Measurements from ENCODE around the gene OPA3.

DNA sequence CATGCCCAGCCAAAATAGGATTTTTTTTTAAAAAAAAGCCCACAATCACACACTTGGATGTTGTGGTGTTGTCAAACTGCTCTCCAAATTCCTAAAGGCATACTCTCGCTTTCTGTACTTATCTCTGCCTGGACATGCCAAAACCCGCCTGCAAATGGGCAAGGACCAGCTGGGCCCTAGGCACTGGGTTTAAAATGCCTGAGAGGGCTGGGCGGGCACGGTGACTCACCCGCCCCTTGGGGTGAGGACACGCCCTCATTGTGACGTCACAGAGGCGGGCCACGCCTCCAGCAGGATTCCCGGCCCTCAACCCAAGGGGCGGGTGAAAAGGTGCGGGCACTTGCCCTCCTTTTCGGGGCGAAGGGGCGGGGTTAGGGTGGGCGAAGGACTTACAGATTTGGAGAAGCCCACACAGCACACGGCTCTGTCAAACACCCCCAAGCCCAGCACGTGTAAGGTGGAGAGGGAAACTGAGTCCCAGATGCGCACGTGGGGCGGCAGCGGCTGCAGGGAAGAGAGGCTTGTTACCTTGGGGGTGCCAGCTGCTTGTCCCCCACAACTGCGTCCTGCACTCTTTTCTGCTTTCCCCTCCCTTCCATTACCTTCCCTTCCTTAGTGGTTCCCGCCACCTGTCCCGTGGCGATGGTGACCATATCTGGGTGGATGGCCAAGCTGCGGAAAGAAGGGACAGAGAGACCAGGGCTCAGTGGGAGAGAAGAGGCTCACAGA is 48.0 kb upstream of the OPA3 start:
- TF ChIP-seq, protein P1, sequence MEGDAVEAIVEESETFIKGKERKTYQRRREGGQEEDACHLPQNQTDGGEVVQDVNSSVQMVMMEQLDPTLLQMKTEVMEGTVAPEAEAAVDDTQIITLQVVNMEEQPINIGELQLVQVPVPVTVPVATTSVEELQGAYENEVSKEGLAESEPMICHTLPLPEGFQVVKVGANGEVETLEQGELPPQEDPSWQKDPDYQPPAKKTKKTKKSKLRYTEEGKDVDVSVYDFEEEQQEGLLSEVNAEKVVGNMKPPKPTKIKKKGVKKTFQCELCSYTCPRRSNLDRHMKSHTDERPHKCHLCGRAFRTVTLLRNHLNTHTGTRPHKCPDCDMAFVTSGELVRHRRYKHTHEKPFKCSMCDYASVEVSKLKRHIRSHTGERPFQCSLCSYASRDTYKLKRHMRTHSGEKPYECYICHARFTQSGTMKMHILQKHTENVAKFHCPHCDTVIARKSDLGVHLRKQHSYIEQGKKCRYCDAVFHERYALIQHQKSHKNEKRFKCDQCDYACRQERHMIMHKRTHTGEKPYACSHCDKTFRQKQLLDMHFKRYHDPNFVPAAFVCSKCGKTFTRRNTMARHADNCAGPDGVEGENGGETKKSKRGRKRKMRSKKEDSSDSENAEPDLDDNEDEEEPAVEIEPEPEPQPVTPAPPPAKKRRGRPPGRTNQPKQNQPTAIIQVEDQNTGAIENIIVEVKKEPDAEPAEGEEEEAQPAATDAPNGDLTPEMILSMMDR (IDR thresholded peaks at IDR 0.05), result no peak
- no peak for TF ChIP-seq EZH2 (IDR thresholded peaks at IDR 0.05; ENCODE audit: borderline replicate concordance, insufficient read depth, low read depth, low read length, poor library complexity, severe bottlenecking)

Measured in B cell (primary cell).